Spleen (tissue), 7 donors: ENCODE results near the gene NLRP14.

ENCODE experiments used
- CTCF ChIP-seq, 11 experiments: fragments of 200-600 bp in 7 of 11; fragments of 450-650 bp in 4 of 11; sonication (generic) in 4 of 11; IDR thresholded peaks in 8 of 11; conservative IDR thresholded peaks in 3 of 11; 1 replicate in 7 of 11; 2 replicates in 4 of 11; pipeline versions ENCODE4 v1.4.0 to v1.8.0; 2016 to 2021; ENCODE audit warnings: antibody characterized with exemption in 11 of 11, inconsistent platforms in 4 of 11, mild to moderate bottlenecking in 1 of 11
- POLR2A ChIP-seq, 3 donors: fragments of 450-650 bp; IDR thresholded peaks; one replicate each; pipeline ENCODE4 v1.5.1; 2017; ENCODE audit warnings: antibody characterized with exemption in 3 of 3, mild to moderate bottlenecking in 1 of 3
- POLR2AphosphoS5 ChIP-seq, 3 donors: sonication (generic); formaldehyde crosslinking; IDR thresholded peaks; one replicate each; pipeline ENCODE4 v1.5.1; 2017; ENCODE audit warnings: antibody characterized with exemption in 3 of 3
- donor health status: DM: no; HTN: no; CAD: no; lungs with moderate emphysema.
- donor health status: DM: no; HTN: no; CAD: no.
- donor health status: DM: no; HTN: no; CAD: no.

DNA sequence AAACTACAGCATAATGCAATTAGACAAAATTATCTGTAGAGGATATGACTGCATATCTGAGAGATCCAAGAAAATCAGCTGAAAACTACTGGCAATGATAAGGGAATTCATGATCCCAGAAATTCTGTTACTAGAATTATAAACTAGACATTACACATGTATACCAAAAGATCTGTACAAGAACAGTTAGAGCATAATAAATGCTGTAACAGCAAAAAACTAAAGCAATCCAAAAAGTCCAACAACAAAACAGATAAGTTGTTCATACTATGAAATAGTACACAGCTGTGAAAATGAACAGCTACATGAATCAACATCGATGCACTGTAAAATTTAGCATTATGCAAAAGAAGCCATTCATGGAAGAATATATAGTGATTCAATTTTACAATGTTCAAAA lies 6.2 kb upstream of the NLRP14 start:
- TF ChIP-seq CTCF (IDR thresholded peaks at IDR 0.05 in 8 of 11, conservative IDR thresholded peaks at IDR 0.05 in 3 of 11) (no peak), POLR2AphosphoS5 (IDR thresholded peaks at IDR 0.05) (no peak), POLR2A (IDR thresholded peaks at IDR 0.05) (no peak)
